DMS53 treated with DMSO at 0.1 percent for 48 hours (cell line): ENCODE results near the gene FYB1.

ENCODE experiments used
- DNase-seq: peaks from one replicate; lab custom pipeline; 2025; ENCODE audit not compliant: unreplicated experiment; lab: John Stamatoyannopoulos, UW

The FYB1 gene

GRCh38 chr5:39059064-39059463, 160.3 kb downstream of the FYB1 start:
- DNase-seq = no peak

GRCh38 chr5:39058178-39058921, 161.0 kb downstream of the FYB1 start:
- DNase-seq = no peak

GRCh38 chr5:39057734-39058133, 161.6 kb downstream of the FYB1 start:
- DNase-seq = no peak

- no peak for DNase-seq
Measured at GRCh38 chr5:39055768-39056398, 163.5 kb downstream of the FYB1 start.
